ENCODE data around the gene TAF1. TPM values are rescaled to one million over a fixed set of nuclear protein-coding genes. Genes with fewer than 3 reads are reported as not detected.
"Not testable (repeated sequence)": the region's sequence is repeated elsewhere in the genome, so short reads cannot be mapped to it uniquely, and the experiment has no call there.

The TAF1 gene, protein sequence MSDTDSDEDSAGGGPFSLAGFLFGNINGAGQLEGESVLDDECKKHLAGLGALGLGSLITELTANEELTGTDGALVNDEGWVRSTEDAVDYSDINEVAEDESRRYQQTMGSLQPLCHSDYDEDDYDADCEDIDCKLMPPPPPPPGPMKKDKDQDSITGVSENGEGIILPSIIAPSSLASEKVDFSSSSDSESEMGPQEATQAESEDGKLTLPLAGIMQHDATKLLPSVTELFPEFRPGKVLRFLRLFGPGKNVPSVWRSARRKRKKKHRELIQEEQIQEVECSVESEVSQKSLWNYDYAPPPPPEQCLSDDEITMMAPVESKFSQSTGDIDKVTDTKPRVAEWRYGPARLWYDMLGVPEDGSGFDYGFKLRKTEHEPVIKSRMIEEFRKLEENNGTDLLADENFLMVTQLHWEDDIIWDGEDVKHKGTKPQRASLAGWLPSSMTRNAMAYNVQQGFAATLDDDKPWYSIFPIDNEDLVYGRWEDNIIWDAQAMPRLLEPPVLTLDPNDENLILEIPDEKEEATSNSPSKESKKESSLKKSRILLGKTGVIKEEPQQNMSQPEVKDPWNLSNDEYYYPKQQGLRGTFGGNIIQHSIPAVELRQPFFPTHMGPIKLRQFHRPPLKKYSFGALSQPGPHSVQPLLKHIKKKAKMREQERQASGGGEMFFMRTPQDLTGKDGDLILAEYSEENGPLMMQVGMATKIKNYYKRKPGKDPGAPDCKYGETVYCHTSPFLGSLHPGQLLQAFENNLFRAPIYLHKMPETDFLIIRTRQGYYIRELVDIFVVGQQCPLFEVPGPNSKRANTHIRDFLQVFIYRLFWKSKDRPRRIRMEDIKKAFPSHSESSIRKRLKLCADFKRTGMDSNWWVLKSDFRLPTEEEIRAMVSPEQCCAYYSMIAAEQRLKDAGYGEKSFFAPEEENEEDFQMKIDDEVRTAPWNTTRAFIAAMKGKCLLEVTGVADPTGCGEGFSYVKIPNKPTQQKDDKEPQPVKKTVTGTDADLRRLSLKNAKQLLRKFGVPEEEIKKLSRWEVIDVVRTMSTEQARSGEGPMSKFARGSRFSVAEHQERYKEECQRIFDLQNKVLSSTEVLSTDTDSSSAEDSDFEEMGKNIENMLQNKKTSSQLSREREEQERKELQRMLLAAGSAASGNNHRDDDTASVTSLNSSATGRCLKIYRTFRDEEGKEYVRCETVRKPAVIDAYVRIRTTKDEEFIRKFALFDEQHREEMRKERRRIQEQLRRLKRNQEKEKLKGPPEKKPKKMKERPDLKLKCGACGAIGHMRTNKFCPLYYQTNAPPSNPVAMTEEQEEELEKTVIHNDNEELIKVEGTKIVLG (N-terminal part only)
- 28.8 and 29.5 TPM in 2 replicates for polyA plus RNA-seq
- 85.2 and 85.3 TPM in 2 replicates for polyA minus RNA-seq

- Histone ChIP-seq H3K9me2 (ENCODE audit: insufficient read depth, low read length) (no peaks in the 10 kb centered on the region), H3K9me3 (ENCODE audit: low read length) (no peaks in the 10 kb centered on the region), H3K9ac (ENCODE audit: low read length) (peak within 1 kb of the TSS; percentile 85), H3K79me2 (replicated peaks; ENCODE audit: insufficient read depth, low read length) (peaks cover 18% of the 10 kb centered on the region), H3F3A (ENCODE audit: insufficient read depth, low read length, poor library complexity, severe bottlenecking) (no peaks in the 10 kb centered on the region), H3K36me3 (ENCODE audit: insufficient read depth, low read length) (no peaks in the 10 kb centered on the region), H3K4me2 (ENCODE audit: low read length) (peak within 1 kb of the TSS; percentile 48), H3K27ac (ENCODE audit: low read length) (peak within 1 kb of the TSS; percentile 83), H3K4me3 (ENCODE audit: low read length) (peak within 1 kb of the TSS; percentile 86), H3K27me3 (ENCODE audit: insufficient read depth, low read depth, low read length) (no peaks in the 10 kb centered on the region), H2AFZ (ENCODE audit: low read depth, low read length) (no peak within 1 kb of the TSS), H4K20me1 (ENCODE audit: insufficient read depth) (no peaks in the 10 kb centered on the region)
- TF ChIP-seq, protein P1, sequence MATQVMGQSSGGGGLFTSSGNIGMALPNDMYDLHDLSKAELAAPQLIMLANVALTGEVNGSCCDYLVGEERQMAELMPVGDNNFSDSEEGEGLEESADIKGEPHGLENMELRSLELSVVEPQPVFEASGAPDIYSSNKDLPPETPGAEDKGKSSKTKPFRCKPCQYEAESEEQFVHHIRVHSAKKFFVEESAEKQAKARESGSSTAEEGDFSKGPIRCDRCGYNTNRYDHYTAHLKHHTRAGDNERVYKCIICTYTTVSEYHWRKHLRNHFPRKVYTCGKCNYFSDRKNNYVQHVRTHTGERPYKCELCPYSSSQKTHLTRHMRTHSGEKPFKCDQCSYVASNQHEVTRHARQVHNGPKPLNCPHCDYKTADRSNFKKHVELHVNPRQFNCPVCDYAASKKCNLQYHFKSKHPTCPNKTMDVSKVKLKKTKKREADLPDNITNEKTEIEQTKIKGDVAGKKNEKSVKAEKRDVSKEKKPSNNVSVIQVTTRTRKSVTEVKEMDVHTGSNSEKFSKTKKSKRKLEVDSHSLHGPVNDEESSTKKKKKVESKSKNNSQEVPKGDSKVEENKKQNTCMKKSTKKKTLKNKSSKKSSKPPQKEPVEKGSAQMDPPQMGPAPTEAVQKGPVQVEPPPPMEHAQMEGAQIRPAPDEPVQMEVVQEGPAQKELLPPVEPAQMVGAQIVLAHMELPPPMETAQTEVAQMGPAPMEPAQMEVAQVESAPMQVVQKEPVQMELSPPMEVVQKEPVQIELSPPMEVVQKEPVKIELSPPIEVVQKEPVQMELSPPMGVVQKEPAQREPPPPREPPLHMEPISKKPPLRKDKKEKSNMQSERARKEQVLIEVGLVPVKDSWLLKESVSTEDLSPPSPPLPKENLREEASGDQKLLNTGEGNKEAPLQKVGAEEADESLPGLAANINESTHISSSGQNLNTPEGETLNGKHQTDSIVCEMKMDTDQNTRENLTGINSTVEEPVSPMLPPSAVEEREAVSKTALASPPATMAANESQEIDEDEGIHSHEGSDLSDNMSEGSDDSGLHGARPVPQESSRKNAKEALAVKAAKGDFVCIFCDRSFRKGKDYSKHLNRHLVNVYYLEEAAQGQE (IDR thresholded peaks at IDR 0.05; ENCODE audit: borderline replicate concordance): no peak
- TF ChIP-seq POLR2AphosphoS5 (IDR thresholded peaks at IDR 0.05) (peak; percentile 93), MXI1 (conservative IDR thresholded peaks at IDR 0.05; ENCODE audit: poor library complexity, severe bottlenecking) (peak; percentile 85)
Observed at GRCh38 chrX:71365875-71366673, at the start of gene TAF1. Gene TAF1, plus strand, starts transcription at chrX:71366357. Its CDS starts 18 bp downstream, at chrX:71366375.

DNA sequence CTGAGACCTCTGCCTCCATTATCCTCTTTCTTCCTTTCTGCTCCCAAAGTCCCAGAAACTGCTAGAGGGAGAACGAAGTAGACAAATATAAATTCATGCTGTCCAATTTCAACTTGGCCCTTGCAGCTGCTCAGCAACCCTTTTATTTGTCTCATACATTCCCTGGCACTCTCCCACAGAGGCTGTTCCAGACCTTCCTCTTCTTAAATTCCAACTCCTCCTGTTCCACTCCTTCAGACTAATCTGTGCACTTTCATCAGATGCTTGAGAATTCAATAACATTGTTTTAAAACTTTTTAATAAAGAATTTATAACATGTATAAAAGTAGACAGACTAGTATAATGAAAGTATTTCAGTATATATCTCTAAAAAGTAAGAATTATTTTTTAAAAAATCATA lies 49.2 kb upstream of the TAF1 start:
- H3K9me2 ChIP-seq (ENCODE audit: insufficient read depth, low read length); H3K4me3 ChIP-seq (ENCODE audit: low read length); H3K4me2 ChIP-seq (ENCODE audit: low read length); H3K79me2 ChIP-seq (replicated peaks; ENCODE audit: insufficient read depth, low read length); H3K9me3 ChIP-seq (ENCODE audit: low read length); H4K20me1 ChIP-seq (ENCODE audit: insufficient read depth); H3K27ac ChIP-seq (ENCODE audit: low read length); H3K9ac ChIP-seq (ENCODE audit: low read length); H3K36me3 ChIP-seq (ENCODE audit: insufficient read depth, low read length); H3K27me3 ChIP-seq (ENCODE audit: insufficient read depth, low read depth, low read length); H2AFZ ChIP-seq (ENCODE audit: low read depth, low read length); H3F3A ChIP-seq (ENCODE audit: insufficient read depth, low read length, poor library complexity, severe bottlenecking): not testable (repeated sequence)

DNA sequence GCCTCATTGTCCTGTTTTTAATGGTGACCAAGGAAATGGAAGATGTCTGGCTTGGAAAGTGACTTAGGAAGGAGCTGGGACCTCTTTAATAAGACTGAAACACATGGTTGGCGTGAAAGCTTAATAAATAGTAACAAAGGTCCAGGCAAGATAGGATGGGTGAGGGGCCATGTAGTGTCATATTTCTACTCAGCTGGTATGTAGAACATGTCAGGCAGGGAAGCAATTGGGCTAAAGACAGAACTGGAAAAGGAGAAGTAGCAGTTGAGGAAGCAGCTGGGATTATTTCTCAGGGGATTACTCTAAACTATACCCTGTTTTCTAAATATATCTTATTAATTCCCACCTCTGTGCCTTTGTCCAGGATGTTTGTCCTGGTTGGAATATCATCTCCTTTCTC lies 46.0 kb upstream of the TAF1 start:
- Histone ChIP-seq H3K4me3 (ENCODE audit: low read length) (no peak overlapping the region), H3K9me2 (ENCODE audit: insufficient read depth, low read length) (no peaks in the 10 kb centered on the region), H4K20me1 (ENCODE audit: insufficient read depth) (no peaks in the 10 kb centered on the region), H3K27me3 (ENCODE audit: insufficient read depth, low read depth, low read length) (no peaks in the 10 kb centered on the region), H3K9me3 (ENCODE audit: low read length) (no peaks in the 10 kb centered on the region), H3K79me2 (replicated peaks; ENCODE audit: insufficient read depth, low read length) (no peaks in the 10 kb centered on the region), H3K9ac (ENCODE audit: low read length) (no peak overlapping the region), H3K4me2 (ENCODE audit: low read length) (no peak overlapping the region), H3K27ac (ENCODE audit: low read length) (no peak overlapping the region), H3F3A (ENCODE audit: insufficient read depth, low read length, poor library complexity, severe bottlenecking) (no peaks in the 10 kb centered on the region), H3K36me3 (ENCODE audit: insufficient read depth, low read length) (no peaks in the 10 kb centered on the region), H2AFZ (ENCODE audit: low read depth, low read length) (no peak overlapping the region)
- TF ChIP-seq POLR2AphosphoS5 (IDR thresholded peaks at IDR 0.05): no peak
- TF ChIP-seq MXI1 (conservative IDR thresholded peaks at IDR 0.05; ENCODE audit: poor library complexity, severe bottlenecking): no peak
- TF ChIP-seq, protein P2, sequence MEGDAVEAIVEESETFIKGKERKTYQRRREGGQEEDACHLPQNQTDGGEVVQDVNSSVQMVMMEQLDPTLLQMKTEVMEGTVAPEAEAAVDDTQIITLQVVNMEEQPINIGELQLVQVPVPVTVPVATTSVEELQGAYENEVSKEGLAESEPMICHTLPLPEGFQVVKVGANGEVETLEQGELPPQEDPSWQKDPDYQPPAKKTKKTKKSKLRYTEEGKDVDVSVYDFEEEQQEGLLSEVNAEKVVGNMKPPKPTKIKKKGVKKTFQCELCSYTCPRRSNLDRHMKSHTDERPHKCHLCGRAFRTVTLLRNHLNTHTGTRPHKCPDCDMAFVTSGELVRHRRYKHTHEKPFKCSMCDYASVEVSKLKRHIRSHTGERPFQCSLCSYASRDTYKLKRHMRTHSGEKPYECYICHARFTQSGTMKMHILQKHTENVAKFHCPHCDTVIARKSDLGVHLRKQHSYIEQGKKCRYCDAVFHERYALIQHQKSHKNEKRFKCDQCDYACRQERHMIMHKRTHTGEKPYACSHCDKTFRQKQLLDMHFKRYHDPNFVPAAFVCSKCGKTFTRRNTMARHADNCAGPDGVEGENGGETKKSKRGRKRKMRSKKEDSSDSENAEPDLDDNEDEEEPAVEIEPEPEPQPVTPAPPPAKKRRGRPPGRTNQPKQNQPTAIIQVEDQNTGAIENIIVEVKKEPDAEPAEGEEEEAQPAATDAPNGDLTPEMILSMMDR (IDR thresholded peaks at IDR 0.05; ENCODE audit: poor library complexity, severe bottlenecking): no peak
- TF ChIP-seq SMC3 (conservative IDR thresholded peaks at IDR 0.05; ENCODE audit: poor library complexity): no peak
- TF ChIP-seq RAD21 (conservative IDR thresholded peaks at IDR 0.05): no peak
- no peak for TF ChIP-seq TAF1 (IDR thresholded peaks at IDR 0.05; ENCODE audit: low read depth)

All from neural cell (in vitro differentiated cells).